Thymus (tissue), 14 donors: Measurements from ENCODE around the gene MPG. TPM values are rescaled to one million over a fixed set of nuclear protein-coding genes. Genes with fewer than 3 reads are reported as not detected.
A peak's percentile ranks its signal among the peaks of the same experiment; 100 is the strongest.
"Not testable (repeated sequence)": the region's sequence is repeated elsewhere in the genome, so short reads cannot be mapped to it uniquely, and the experiment has no call there.

Source experiments
- DNase-seq, 9 donors: peaks; one replicate each; pipeline ENCODE4 v3.0.0-alpha.2; 2013; ENCODE audit warnings: low spot score in 9 of 9, low read depth in 6 of 9, missing footprints in 1 of 9
- H3K27ac ChIP-seq, 2 donors: one replicate each; pipeline ENCODE4 v1.5.1; 2013; ENCODE audit warnings: control low read depth in 1 of 2, low read depth in 1 of 2, low read length in 1 of 2, mild to moderate bottlenecking in 1 of 2, moderate library complexity in 1 of 2
- H3K27me3 ChIP-seq, 2 donors: one replicate each; pipeline ENCODE4 v1.5.1; 2013; ENCODE audit warnings: low read length in 1 of 2; ENCODE audit not compliant: control insufficient read depth in 2 of 2, insufficient read depth in 1 of 2
- H3K36me3 ChIP-seq, 2 donors: one replicate each; pipeline ENCODE4 v1.5.1; 2013; ENCODE audit warnings: low read length in 1 of 2, mild to moderate bottlenecking in 1 of 2, moderate library complexity in 1 of 2; ENCODE audit not compliant: control insufficient read depth in 2 of 2, insufficient read depth in 2 of 2
- H3K4me1 ChIP-seq, 2 donors: one replicate each; pipeline ENCODE4 v1.5.1; 2013; ENCODE audit warnings: low read length in 2 of 2; ENCODE audit not compliant: control insufficient read depth in 2 of 2, insufficient read depth in 2 of 2
- H3K4me3 ChIP-seq, 2 donors: one replicate each; pipeline ENCODE4 v1.5.1; 2013; ENCODE audit warnings: low read length in 2 of 2, control low read depth in 1 of 2, mild to moderate bottlenecking in 1 of 2
- H3K9me3 ChIP-seq, 2 donors: one replicate each; pipeline ENCODE4 v1.5.1; 2013; ENCODE audit warnings: low read length in 1 of 2, mild to moderate bottlenecking in 1 of 2; ENCODE audit not compliant: control insufficient read depth in 2 of 2, insufficient read depth in 1 of 2
- WGBS: extraction: QIAGEN DNeasy Blood & Tissue Kit; methylation state at CpG from one replicate; pipeline ENCODE4 v1.1.7; 2013; 5-methylcytosine and 5-hydroxymethylcytosine counted together
- long read RNA-seq, 10 donors: transcript quantifications; one replicate each; lab custom pipeline, GENCODE V29; 2026
- polyA plus RNA-seq: library from polyadenylated mRNA; stranded (reverse); fragments of 200-250 nt; gene quantifications from one replicate; pipeline ENCODE4 v1.2.3, GENCODE V29; 2013
- total RNA-seq: library from RNA; stranded (reverse); fragments of 120-200 nt; gene quantifications from one replicate; pipeline ENCODE4 v1.2.4, GENCODE V29; 2013
- donor health status: healthy.

Gene MPG, protein sequence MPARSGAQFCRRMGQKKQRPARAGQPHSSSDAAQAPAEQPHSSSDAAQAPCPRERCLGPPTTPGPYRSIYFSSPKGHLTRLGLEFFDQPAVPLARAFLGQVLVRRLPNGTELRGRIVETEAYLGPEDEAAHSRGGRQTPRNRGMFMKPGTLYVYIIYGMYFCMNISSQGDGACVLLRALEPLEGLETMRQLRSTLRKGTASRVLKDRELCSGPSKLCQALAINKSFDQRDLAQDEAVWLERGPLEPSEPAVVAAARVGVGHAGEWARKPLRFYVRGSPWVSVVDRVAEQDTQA
- total RNA-seq (45.1 TPM), polyA plus RNA-seq (58.1 TPM)
- long read RNA-seq, donor 1, transcript MPG-202 (4 exons, 1,205 nt) = major isoform, 5 of 5 reads
- long read RNA-seq, donor 1, partial matches to known transcripts = 0 of 5 reads
- long read RNA-seq, donor 1, other reads (novel, unspliced or antisense) = 0 of 5 reads
- long read RNA-seq, donor 2 = 0 reads
- long read RNA-seq, donor 3, transcript MPG-202 (4 exons, 1,205 nt) = major isoform, 35 of 45 reads
- long read RNA-seq, donor 3, partial matches to known transcripts = 8 of 45 reads
- long read RNA-seq, donor 3, other reads (novel, unspliced or antisense) = 0 of 45 reads
- long read RNA-seq, donor 4, transcript MPG-202 (4 exons, 1,205 nt) = major isoform, 14 of 15 reads
- long read RNA-seq, donor 4, partial matches to known transcripts = 0 of 15 reads
- long read RNA-seq, donor 4, other reads (novel, unspliced or antisense) = 0 of 15 reads
- long read RNA-seq, donor 5, transcript MPG-202 (4 exons, 1,205 nt) = major isoform, 39 of 47 reads
- long read RNA-seq, donor 5, partial matches to known transcripts = 5 of 47 reads
- long read RNA-seq, donor 5, other reads (novel, unspliced or antisense) = 0 of 47 reads
- long read RNA-seq, donor 6, transcript MPG-202 (4 exons, 1,205 nt) = major isoform, 11 of 13 reads
- long read RNA-seq, donor 6, partial matches to known transcripts = 0 of 13 reads
- long read RNA-seq, donor 6, other reads (novel, unspliced or antisense) = 0 of 13 reads
- long read RNA-seq, donor 7, transcript MPG-202 (4 exons, 1,205 nt) = major isoform, 23 of 34 reads
- long read RNA-seq, donor 7, partial matches to known transcripts = 11 of 34 reads
- long read RNA-seq, donor 7, other reads (novel, unspliced or antisense) = 0 of 34 reads
- long read RNA-seq, donor 8, transcript MPG-202 (4 exons, 1,205 nt) = major isoform, 8 of 8 reads
- long read RNA-seq, donor 8, partial matches to known transcripts = 0 of 8 reads
- long read RNA-seq, donor 8, other reads (novel, unspliced or antisense) = 0 of 8 reads
- long read RNA-seq, donor 9, transcript MPG-202 (4 exons, 1,205 nt) = major isoform, 7 of 7 reads
- long read RNA-seq, donor 9, partial matches to known transcripts = 0 of 7 reads
- long read RNA-seq, donor 9, other reads (novel, unspliced or antisense) = 0 of 7 reads
- long read RNA-seq, donor 10, transcript MPG-202 (4 exons, 1,205 nt) = major isoform, 19 of 20 reads
- long read RNA-seq, donor 10, partial matches to known transcripts = 0 of 20 reads
- long read RNA-seq, donor 10, other reads (novel, unspliced or antisense) = 0 of 20 reads

DNA sequence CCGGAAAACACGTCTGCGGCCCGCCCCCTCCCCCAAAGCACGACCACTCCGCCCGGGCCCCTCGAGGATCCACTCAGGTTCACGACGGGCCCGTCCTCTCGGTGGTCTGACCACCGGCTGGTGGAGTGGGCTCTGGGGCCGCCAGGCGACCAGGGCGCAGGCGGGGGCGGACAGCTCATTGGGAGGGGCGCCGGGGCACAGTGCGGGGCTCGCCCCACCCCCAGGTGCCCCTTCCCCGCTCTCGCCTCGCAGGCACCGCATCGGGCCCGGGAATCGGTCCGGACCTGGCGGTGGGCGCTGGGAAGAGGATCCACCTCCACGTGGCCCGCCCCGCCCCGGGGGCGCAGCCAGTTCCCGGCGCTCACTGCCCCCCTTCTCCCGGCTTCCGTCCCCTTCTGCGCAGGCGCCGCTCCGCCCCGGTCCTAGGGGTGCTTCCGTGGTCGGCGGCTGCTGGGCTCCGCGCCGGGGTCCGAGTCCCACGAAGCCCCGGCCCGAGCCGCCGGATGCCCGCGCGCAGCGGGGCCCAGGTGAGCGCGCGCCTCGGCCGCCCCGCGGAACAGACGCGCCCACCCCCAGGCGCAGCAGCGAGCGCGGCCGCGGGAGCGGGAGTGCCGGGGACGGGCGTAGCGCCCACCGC, at the start of gene MPG:
Gene MPG (plus strand): TSS at position 419 of the 637 bp plus-strand sequence. CDS start 85 bp downstream, at position 504.
- Histone ChIP-seq H3K27me3 (peaks cover 21 to 49% of the 10 kb centered on the region in 2 donors), H3K36me3 (peaks cover 3 to 20% of the 10 kb centered on the region in 2 donors), H3K9me3 (peaks cover 0 to 1% of the 10 kb centered on the region in 2 donors), H3K4me3 (peak within 1 kb of the TSS; percentile 51 to 94), H3K4me1 (peaks cover 21 to 26% of the 10 kb centered on the region in 2 donors), H3K27ac (peak within 1 kb of the TSS; percentile 38 to 77)
- under 1% methylated on average over 83 of the region's 83 CpGs for WGBS
- peak; percentile 26 to 83 (median 62) for DNase-seq

DNA sequence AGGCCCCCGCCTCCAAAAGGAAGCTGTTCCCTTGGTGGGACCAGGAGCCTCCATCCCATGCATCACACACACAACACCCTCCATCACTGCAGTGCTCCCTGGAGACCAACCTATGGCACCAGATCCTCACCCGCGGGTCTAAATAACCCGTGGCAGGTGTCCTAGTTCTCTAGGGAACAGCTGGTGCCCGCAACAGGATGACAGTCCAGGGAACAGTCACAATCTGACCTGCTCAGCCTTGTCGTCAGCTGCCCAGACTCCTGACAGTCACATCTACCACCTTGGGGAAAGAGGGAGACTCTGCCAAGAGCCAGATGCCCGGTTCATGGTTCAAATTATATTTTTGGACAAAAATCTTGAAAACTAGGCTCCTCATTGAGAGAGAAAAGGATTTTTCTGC, 47.4 kb upstream of the MPG start:
- not testable (repeated sequence) for H3K36me3 ChIP-seq, DNase-seq, H3K27ac ChIP-seq, H3K4me3 ChIP-seq, H3K9me3 ChIP-seq, H3K27me3 ChIP-seq
- whole genome bisulfite sequencing = 87% methylated on average over 3 of the region's 7 CpGs
- H3K4me1 ChIP-seq = peaks cover 0 to 17% of the 10 kb centered on the region in 2 donors

DNA sequence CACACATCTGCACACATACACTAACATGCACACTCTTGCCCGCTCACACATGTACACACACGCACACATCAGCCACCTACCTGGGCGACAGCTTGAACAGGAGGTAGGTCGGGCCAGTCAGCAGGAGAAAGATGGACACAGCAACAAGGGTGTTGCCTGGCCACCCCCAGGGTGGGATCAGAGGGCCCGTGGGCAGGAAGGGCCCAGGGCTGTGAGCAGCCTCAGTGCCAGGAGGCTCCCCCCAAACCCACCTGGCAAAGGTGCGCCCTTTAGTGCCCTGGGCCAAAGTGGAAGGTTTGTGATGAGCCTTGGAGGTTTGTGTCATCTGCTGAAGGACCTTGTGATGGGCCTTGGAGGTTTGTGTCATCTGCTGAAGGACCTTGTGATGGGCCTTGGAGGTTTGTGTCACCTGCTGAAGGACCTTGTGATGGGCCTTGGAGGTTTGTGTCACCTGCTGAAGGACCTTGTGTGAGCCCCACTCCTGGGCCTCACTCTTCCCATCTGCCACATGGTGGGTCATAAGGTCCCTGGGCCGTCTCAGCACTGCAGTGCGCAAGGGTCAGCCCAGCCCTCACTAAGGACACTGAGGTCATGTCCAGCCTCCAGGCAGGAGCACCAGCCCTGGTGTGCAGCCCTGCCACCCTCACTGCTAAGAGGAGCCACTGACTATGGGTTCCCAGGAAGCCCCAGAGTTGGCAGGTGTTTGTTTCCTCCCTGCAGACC, 44.7 kb upstream of the MPG start:
- not testable (repeated sequence) for H3K27me3 ChIP-seq, H3K27ac ChIP-seq, H3K9me3 ChIP-seq, H3K36me3 ChIP-seq, H3K4me3 ChIP-seq, DNase-seq
- H3K4me1 ChIP-seq = peaks cover 1 to 24% of the 10 kb centered on the region in 2 donors
- WGBS = 92% methylated on average over 4 of the region's 8 CpGs

DNA sequence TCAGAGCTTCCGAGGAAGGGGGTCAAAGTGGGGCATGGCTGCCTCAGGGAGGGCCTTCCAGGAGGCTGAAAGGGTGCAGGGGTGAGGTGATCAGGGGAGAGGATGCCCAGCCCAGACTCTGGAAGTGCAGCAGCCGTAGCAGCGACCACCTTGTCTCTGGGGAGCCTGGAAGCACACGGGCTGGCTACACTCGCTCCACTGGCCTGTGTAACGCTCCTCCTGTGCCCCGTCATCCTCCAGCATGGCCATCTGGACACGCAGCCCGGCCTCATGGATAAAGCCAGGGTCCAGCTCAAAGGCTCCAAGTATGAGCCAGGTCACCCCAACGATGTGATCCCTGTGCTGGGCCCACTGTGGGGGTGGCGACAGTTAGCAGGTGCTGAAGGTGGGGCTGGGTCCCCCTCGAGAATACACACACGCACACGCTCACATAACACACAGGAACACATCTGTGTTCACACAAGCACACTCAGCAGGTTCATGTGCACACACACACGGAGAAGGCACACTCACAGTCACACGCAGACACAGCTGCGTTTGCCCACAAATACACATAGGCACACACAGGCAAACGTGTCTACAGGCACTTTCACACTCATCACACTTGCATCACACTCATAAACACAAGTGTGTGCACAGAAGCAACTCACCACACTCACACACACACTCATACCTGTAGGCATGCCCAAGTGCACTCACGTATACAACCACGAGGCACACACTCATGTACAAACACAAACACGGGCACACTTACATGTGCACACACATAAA, 44.0 kb upstream of the MPG start:
- H3K9me3 ChIP-seq = no peaks in the 10 kb centered on the region
- no peaks in the 10 kb centered on the region for H3K27me3 ChIP-seq
- DNase-seq = peak in 1 of 9 donors; percentile 40
- H3K36me3 ChIP-seq = no peaks in the 10 kb centered on the region
- H3K4me1 ChIP-seq = peaks cover 9 to 31% of the 10 kb centered on the region in 2 donors
- H3K4me3 ChIP-seq = no peak overlapping the region
- 91% methylated on average over 21 of the region's 21 CpGs for WGBS
- peak overlapping the region in 1 of 2 donors; percentile 37 for H3K27ac ChIP-seq

DNA sequence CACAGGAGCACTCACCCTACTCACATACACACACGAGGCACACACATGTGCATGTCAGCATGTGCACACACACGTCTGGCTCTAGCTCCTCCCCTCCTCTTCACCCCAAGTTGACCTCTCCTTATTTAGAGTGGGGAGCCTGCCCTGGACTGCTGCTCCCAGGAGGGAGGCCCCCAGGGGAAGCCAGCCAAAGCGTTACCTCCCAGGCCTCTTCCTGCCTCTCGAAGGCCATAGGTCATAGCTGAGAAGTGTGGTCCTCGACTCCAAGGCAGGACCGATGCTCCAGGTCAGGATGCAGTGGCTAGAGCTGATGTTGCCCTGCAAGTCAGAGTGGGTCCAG, 43.4 kb upstream of the MPG start:
- Histone ChIP-seq H3K27ac (no peak overlapping the region), H3K4me1 (peaks cover 10 to 35% of the 10 kb centered on the region in 2 donors)
- no peak for DNase-seq

DNA sequence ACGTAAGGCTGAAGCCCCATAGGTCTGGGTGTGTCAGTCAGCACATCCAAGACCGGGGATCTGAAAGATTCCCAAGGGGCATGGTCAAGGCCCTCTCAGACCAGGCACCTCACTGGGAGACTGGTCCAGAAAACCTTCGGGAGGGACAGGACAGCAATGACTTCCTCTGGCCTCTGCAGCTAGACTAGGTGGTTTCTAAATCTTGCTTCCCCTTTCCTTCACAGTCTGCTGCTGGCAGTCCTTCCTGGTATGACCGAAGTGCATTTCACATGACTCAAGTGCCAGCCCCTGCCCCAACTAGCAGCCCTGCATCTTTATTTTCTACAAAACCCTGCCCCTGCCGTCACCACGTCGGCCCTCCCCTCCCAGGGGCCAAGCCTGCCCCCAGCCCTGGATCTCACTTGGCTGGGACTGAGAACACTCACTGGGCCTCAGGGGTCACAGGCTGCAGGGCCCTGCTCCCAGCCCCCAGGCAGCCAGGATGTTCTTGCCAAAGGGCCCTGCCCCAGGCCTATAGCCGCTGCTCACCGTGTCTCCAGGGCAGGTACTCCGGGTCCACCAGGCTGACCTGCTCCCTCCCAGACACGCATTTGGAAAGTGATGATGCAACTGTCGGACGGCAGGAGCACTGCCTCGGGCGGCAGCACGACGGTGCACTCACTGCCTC, 42.9 kb upstream of the MPG start:
- H3K27ac ChIP-seq = peak overlapping the region in 1 of 2 donors; percentile 47
- H3K4me3 ChIP-seq = no peak overlapping the region
- H3K36me3 ChIP-seq = no peaks in the 10 kb centered on the region
- H3K4me1 ChIP-seq = peaks cover 10 to 35% of the 10 kb centered on the region in 2 donors
- DNase-seq = no peak
- no peaks in the 10 kb centered on the region for H3K27me3 ChIP-seq
- H3K9me3 ChIP-seq = no peaks in the 10 kb centered on the region
- 65% methylated on average over 17 of the region's 17 CpGs for WGBS

More for the DNA sequence above, 43.4 kb upstream of the MPG start:
- Histone ChIP-seq H3K27me3 (no peaks in the 10 kb centered on the region), H3K36me3 (no peaks in the 10 kb centered on the region), H3K9me3 (no peaks in the 10 kb centered on the region), H3K4me3 (no peak overlapping the region)
- WGBS = 58% methylated on average over 6 of the region's 6 CpGs

DNA sequence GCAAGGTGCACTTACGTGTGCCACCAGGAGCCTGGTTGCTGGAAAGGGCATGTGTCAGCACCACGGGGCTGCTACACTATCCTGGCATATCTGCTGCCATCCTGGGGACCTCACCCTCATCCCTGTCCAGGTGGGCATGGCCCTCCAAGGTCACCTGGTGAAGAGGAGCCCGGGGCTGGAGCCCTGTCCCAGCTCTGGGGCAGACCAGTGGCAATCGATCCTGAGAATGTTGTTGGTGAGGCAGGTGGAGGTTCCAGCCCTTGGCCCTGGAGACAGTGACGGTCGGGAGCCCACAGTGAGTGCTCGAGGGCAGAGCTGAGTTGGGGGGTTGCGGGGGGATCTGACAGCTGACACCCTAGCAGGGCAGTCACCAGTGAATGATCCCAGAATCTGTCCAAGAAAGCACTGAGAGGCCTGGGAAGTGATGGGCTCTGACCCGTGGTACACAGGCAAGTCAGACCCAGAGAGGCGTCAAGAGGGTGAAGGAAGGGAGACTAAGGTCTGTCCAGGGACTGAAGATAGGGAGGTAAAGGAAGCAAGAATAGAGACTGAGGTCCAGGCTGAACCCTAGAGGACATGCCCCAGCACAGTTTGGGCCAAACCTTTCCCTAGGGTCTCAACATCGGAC, 42.2 kb upstream of the MPG start:
- Histone ChIP-seq H3K27ac (no peak overlapping the region), H3K4me1 (peaks cover 10 to 35% of the 10 kb centered on the region in 2 donors), H3K4me3 (no peak overlapping the region), H3K27me3 (no peaks in the 10 kb centered on the region), H3K9me3 (no peaks in the 10 kb centered on the region), H3K36me3 (no peaks in the 10 kb centered on the region)
- 89% methylated on average over 11 of the region's 11 CpGs for WGBS
- no peak for DNase-seq
